ENCODE results near the gene WASL.
A peak's percentile ranks its signal among the peaks of the same experiment; 100 is the strongest.
"Not testable (repeated sequence)": the region's sequence is repeated elsewhere in the genome, so short reads cannot be mapped to it uniquely, and the experiment has no call there.

The WASL gene

DNA sequence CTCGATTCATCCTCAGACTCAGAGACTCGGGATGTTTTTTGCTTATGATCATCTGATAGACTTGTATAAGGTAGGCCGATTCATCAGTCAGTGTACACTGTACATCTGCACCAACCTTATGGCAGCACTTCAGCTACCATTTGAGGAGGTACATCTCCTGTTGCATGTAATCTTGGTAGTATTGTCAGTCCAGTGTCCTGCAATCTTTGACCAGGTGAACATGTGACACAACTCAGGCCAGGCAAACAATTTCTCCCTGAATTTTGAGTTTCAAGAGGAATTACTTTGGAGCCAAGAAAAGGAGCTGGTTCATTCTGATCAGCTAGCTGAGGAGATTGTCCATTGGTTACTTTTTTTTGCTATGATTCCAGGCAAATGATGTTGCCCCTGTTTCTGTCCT is 19.7 kb upstream of the WASL start:
- DNase-seq (ENCODE audit: low spot score) = no peak

DNA sequence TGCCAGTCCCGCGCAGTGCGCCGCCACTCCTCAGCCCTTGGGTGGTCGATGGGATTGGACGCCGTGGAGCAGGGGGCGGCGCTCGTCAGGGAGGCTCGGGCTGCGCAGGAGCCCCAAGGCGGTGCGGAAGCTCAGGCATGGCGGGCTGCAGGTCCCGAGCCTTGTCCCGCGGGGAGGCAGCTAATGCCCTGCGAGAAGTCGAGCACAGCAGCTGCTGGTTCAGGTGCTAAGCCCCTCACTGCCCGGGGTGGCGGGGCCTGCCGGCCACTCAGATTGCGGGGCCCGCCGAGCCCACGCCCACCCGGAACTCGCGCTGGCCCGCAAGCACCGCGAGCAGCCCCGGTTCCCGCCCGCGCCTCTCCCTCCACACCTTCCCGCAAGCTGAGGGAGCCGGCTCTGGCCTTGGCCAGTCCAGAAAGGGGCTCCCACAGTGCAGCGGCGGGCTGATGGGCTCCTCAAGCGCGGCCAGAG is 14.4 kb upstream of the WASL start:
- DNase-seq (ENCODE audit: low spot score) = no peak

DNA sequence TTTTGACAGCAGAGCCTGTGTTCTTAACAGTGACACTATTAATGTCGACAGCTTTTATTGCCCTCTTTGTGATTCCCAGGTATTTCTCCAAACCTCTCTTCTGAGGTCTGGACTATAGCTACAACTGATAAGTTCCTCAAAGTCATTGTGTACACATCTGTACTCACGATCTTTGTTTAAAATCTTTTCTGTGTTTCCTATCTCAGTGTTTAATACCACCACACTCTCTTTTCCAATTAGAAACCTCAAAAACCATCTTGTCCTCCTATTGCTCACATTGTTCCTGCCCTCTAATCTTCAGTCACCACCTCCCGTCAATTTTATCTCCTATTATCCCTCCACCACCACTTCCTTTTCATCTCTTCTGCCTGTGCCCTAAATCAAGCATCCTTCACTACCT is 12.9 kb upstream of the WASL start:
- DNase-seq (ENCODE audit: low spot score) = no peak

DNA sequence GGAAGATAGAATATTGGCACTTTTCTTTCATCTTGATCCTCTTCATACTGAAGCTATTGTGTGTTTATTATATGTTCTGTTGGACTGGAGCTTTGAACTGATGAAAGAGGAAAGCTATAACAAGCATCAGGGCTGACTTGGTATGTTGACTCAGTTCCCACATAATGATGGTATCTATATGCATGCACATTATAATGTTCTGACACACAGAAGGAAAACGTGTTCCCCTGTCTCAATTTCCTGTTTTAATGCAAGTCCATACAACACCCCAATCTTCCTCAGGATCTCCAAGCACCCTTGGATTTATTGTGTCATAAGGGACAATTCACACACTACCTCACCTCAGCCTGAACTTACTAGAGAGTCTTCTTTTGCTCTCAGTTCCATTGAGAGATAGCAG is 8.3 kb upstream of the WASL start:
- DNase-seq (ENCODE audit: low spot score) = no peak

DNA sequence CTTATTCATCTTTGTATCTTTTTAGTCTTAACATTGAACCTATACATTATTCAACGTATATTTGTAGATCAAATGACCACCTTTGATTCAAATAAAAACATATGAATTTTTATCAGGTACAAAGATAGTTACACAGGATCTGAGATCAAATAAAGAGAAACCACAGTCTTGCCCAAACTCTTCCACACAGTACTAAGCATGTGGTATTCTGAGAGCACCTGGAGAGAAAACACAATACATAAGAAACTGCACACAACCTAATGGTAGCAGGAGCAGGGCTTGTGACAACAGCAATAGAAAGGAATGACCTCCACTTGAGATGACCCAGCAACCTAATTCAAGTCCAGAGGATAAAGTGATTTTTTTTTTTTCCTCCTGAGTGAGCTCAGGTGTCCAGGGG is 6.5 kb upstream of the WASL start:
- DNase-seq (ENCODE audit: low spot score) = no peak

DNA sequence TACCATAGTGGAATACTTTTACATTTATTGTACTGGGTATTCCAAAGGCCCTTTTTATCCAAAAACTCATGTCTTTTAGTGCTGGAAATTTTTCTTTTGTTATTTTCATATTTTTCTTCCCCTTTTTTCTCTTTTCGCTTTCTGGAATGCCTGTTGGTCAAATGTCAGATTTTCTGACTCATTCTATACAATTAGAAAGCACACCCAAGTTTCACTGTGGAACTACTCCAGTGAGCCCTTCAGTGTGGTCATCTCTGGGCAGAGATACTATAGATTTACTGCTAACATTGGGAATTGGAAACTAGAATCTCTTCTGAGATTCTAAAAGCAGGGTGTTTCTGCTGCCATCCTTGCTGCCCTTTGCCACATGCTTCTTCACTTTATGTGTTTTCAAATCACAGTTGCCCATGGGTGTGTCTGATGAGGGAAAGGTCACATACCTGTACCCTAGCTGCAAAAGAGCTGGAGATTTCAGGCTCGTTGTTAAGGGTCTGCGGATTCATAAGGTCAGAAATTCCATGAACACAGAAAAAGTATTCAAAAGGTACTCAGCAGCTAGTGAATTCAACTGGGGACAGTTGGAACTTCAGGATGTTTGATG is 5.6 kb upstream of the WASL start:
- DNase-seq (ENCODE audit: low spot score) = no peak

DNA sequence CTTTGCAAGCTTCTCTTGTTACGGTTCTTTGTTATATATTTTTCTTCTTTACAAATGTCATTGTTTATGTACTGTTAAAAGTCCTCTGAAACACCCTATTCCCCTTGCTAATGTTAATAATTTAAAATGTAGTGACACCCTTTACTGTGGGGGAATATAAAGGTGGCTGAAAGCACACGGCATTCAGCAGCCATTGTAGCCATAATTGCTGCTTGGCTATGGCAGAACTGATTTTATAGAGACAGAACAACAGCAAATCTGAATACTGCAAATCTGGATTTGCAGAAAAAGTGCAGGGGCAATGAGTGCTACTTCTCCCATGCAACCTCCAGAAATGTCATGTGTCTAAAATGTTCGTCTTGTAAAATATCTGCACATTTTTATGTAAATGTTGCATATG is 3.7 kb upstream of the WASL start:
- peak; percentile 26 for DNase-seq (ENCODE audit: low spot score)

DNA sequence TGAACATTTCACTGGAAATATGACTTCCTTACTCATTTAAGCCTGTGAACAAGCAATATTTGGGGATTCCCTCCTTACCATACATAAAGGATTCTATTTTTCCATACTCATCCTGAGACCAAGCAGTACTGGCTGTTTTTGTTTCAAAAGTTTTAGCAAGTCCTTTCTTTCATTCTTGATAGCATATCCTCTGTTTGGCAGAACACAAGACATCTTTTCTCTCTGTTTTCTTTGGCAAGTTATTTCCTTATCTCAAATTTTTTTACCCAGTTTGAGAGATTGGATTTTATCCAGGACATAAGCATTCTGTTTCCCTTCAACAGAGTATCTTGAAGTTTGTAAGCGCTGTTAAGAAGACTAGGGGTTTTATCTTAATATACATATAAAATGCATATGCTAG is 3.0 kb upstream of the WASL start:
- no peak for DNase-seq (ENCODE audit: low spot score)

DNA sequence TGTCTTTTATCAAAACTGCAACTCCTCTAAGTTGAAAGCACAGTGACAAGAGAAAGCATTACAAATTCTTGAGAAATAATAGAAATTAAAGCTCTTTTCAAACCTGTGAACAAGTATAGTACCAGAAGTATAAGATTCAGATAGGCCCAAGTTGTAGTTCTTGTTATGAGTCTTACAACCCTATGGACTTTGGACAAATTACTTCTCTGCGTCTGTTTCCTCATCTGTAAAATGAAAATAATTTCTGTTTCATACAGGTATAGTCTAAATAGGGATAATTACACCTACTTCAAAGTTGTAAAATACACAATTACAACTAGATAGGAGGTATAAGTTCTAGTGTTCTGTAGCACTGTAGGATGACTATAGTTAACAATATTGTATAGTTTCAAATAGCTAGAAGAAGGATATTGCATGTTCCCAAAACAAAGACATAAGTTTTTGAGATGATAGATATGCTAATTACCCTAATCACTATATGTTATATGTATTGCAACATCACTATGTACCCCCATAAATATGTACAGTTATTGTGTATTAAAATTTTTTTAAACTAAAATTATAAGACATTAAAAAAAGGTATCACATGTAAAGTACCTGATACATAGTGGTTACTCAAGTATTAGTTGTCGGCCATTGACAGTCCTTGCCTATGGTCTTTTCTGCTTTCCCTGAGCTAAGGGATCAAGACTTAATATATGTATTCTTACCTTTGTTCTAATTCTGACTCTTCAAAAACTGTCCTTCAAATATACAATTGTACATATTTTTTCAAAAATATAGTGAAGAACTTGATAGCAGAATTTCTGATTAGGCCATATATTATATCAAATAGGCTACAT is 1.8 kb upstream of the WASL start:
- peak; percentile 53 for DNase-seq (ENCODE audit: low spot score)

DNA sequence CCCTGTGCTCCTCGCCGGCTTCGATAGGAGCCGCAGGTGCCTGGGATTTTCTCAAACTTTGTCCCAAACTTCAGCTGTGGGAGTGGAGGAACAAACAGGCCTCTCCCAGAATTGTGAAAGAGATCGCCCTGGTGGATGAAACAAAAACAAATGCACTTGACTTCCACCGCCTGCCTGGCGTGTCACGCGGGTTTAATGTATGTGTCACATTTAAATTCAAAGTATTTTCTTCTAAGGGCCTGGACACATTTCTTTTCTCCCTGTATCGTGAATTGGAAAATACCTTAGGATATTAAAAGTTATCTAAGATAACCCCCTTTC is 694 bp upstream of the WASL start:
- peak; percentile 89 for DNase-seq (ENCODE audit: low spot score)

DNA sequence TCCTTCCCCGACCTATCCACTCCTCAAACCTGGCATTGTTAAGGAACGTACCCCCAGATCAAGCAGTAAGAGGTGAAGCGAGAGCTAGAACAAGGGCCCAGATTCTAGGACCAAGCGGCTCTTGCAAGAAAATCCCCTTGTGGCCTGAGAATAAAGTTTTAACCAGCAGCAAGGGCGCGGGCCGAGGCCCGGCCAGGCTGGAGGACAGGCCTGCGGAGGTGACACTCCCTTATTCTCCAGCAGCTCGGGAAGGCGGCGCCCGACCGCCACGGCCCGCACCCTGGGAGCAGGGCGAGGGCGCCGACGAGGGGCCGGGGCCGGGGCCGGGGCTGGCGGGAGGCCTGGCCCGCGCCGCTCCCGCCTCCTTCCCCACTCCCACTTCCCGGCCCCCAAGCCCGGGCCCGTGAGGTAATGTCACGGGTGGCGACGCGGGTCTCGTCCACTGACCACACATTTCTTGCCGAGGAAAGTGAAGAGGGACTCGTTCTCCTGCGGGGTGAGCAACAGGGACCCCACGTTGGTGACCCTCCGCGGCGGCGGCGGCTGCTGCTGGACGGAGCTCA is 551 bp downstream of the WASL start:
- peak; percentile 78 for DNase-seq (ENCODE audit: low spot score)

DNA sequence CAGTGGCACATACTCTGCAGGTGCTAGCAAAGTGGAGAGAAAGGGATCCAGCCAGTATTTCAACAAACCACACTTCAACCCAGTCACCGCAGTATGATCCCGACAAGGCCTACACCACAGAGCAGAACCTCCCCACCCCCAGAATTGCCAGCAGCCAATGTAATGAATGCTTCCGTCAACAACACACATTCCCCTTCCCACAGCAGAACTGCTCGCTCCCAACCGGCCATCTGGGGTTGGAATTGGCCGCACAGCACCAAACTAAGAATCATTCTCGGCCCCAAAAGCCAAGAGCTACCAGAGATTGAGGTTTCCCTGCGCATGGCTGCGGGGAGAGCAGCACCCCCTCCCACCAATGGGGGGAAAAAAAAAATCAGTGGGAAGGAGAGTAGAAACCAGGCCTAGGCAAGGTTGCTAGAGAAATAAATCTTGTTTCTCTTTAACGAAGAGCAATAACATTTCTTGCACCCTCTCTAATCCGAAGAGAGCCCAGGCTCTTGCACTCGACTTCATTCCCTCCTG is 1.1 kb downstream of the WASL start:
- DNase-seq (ENCODE audit: low spot score) = no peak

DNA sequence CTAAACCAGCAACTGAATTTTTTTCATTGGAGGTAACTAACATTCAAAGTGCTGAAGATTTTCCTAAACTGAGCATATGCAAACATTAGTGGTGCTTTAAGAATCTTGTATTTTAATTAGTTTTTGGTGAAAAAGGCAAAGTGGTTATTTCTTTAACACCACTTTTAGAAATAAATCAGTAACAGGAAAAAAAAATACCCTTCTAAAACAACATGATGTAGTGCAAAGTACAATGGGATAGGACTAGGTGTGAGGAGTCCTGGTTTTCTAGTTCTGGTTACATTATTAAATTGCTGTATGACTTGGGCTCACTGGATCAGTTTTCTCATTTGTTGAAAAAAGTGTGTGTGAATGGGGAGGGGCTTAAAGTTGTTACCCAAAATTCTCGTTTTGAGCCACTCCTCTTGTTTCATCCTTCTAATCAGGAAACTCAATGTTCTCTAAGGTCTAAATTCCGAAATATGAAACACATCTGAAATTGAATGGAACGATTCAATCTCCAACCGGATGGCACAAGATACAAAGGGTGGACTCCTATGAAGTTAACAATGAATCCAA is 1.8 kb downstream of the WASL start:
- peak; percentile 67 for DNase-seq (ENCODE audit: low spot score)

DNA sequence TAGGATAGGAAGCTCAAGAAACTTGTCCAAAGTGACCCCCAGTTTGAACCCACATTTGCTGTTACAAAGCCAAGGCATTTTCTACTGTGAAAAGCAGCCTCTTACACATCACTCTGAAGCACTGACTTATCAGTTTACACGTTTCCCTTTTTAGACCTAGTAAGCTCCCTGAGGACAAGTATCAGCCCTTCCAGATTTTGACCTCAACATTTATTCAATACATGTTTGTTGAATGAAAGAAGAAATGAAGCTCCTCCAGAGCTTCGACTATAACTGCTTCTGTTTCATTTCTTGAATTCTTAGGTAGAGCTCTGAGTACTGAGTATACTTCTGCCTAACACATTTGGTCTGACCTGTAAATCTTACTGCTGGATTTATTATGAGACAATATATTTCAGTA is 2.7 kb downstream of the WASL start:
- DNase-seq (ENCODE audit: low spot score) = no peak

DNA sequence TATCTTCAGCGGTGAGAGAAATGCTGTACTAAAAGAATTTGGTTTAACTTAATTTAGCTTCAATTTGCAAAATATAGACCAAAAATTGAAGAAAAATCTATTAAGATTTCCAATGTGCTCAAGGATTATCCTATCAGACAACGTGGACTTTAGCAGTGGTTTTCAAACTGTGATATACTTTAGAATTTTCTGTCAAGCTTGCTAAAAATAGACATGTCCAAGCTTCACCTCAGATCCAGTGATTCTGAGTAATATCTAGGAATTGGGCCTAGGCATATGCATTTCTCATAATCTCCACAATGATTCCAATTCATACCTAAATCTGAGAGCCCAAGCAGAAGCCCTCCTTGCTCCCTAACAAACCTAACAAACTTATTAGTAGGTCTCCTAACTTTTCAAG is 3.4 kb downstream of the WASL start:
- no peak for DNase-seq (ENCODE audit: low spot score)

DNA sequence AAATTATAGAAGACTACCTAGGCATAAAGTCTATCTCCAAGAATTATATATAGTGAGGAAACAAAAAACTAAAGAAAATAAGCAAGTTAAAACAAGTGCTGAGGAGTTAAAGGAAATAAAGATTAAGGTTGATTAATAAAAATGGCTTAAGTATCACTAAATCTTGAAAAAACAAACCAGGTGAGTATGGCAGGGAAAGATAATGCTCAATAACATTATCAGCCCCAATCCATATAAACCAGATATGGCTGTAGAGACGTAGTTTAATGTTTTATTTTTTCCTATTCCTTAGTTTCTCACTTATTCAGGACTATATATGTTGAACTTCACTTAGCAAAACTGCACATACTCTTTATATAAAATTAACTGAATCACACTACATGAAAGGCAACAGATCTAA is 4.4 kb downstream of the WASL start:
- DNase-seq (ENCODE audit: low spot score) = no peak

DNA sequence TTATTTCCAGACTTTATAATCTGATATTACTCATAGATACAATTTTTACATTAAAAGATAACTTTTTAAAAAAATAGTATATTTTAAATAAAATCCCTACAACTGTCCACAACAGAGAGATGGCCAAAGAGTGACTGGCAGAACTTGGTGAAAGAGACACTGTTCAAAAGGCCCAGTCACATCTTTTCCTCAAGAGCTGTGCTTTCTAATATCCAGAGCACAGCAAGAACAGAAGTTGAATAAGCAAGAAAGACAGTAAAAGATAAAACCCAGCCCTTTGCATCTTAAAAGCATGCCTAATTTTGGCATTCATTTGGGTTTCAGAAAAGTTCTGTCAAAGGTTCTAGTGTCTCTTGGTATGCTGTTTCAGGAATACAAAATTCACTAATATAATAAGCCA is 6.9 kb downstream of the WASL start:
- no peak for DNase-seq (ENCODE audit: low spot score)

DNA sequence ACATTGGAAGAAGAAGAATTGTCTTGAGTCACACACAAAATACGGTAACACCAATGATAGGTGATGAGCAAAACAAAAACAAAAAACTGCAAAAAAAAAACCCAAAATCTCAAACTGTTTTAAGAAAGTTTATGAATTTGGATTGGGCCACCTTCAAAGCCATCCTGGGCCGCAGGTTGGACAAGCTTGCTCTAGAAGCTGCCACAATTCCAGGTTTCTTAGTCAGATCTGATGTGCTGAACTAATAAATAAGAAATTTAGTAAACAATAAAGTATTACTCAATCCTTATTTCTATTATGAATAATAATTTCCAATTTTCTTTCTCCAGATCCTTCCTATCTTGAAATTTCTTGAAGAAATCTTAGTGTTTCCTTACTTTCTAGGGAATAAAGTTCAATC is 10.0 kb downstream of the WASL start:
- no peak for DNase-seq (ENCODE audit: low spot score)

DNA sequence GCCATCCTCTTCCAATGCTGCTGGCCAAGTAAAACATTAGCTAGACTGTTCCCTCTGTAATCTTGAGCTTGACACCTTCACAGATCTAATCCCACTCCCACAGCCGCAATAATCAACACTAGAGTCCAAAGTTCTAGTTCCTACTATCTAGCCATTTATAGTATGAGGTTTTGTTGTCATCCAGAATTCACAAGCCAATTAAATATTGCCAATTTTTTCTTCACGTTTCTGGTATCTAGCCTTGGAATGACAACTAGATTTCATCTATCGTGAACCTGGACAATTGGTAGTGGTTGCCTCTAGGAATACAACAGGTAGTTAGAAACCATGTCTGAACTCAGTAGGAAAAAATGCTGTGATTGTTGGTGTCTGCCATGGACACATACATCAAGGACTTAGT is 10.4 kb downstream of the WASL start:
- DNase-seq (ENCODE audit: low spot score) = no peak

DNA sequence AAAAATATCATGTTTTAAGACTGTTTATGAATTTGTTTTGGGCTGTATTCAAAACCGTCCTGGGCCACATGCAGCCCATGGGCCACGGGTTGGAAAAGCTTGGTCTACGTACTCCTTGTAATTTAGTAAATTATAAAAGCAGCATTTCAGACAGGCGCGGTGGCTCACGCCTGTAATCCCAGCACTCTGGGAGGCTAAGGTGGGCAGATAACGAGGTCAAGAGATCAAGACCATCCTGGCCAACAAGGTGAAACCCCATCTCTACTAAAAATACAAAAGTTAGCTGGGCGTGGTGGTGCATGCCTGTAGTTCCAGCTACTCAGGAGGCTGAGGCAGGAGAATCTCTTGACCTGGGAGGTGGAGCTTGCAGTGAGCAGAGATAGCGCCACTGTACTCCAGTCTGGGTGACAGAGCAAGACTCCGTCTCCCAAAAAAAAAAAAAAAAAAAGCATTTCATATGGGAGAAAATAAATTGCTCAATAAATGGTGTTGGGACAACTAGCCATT is 11.6 kb downstream of the WASL start:
- DNase-seq (ENCODE audit: low spot score) = not testable (repeated sequence)

DNA sequence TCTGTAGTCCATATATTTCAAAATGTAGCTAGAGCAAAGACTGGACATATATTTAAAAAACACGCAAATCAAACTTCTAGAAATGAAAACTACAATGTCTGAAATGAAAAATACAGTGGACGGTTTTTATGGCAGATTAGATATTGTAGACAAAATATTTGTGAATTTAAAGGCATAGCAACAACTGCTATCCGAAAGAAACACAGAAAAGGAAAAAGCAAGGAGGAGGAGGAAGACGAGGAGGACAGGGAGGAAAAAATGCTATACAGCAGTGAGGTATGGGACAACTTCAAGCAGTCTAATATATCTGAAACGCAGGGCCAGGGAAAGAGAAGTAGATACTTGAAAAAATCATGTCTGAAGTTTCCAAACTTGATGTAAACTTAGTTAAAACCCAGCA is 13.3 kb downstream of the WASL start:
- DNase-seq (ENCODE audit: low spot score) = no peak

DNA sequence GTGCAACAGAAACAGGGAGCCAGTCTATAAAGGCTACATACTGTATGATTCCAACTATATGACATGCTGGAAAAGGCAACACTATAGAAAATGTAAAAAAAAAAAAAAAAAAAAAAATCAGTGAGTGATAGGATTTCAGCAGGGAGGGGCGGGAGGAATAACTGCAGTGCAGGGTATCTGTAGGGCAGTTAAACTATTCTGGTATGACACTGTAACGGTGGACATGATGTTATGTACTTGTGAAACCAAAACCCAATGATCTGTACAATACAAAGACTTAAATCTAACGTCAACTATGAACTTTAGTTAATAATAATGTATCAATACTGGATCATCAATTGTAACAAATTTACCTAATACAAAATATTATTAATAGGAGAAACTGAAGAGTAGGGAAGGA is 14.3 kb downstream of the WASL start:
- no peak for DNase-seq (ENCODE audit: low spot score)
